ENCODE data around the gene RAD9A. TPM values are rescaled to one million over a fixed set of nuclear protein-coding genes. Genes with fewer than 3 reads are reported as not detected.

Gene RAD9A
- total and polyA plus RNA-seq, 2 of the 4 experiments (the other 2 are of a cell fraction) = 2.0 to 10.3 TPM

DNA sequence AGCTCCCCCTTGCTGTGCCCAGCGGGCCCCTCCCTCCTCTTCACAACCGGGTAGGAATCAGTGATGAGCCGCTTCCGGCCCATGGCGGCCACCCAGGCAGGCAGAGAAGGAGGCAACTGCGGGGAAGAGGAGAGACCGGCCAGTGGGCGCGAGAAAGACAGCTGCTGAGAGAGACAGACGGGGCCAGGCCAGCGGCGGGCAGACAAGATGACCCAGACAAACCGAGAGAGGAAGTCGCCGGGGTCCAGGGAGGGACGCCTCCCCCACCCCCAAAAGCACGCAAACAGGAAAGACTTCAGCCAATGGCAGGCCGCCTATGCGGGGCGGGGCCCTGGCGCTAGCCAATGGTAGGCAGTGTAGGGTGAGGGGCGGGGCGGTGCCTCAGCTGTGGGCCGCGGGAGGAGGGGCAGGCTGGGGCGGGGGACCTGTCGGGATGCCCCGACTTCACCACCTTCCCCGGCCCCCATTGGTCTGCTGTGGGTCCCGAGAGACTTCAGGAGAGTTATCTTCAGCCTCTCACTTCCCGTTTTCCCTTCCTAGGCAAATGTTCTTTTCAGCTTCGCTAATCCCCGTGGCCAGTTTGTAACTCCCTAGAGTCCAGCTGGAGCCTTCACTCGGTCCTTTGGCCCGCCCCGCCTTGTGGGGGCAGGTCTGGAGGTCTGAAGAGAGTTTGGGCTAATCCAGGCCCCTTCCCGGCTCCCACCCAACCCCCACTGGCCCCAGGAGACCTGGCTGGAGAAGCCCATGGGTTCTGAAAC, 38.3 kb upstream of the RAD9A start, which contains the start of gene POLD4 (continued):
- TF ChIP-seq SMC3 (IDR thresholded peaks at IDR 0.05; ENCODE audit: low read depth, low read length) = peak; percentile 4; the same call in 1 of the 2 replicates
- TF ChIP-seq NFE2L2 (IDR thresholded peaks at IDR 0.05; ENCODE audit: low read depth, low read length) = peak; percentile 9; the same call in 1 of the 2 replicates
